Stimulated activated CD4-positive, alpha-beta T cell treated with anti-CD3 and anti-CD28 coated beads, Interleukin-15, amount 100 ng/mL, for 1 hour (primary cell): ENCODE results near the gene DMGDH.

Source experiments
- DNase-seq, 2 donors: peaks; one replicate each; pipeline ENCODE4 v3.0.0-alpha.2; 2020; ENCODE audit warnings: low read depth in 1 of 2, low spot score in 1 of 2

Gene DMGDH

GRCh38 chr5:79069488-79070349, at the start of gene DMGDH, which contains the start of gene BHMT2:
Gene DMGDH (minus strand): TSS chr5:79069674. CDS start chr5:79069620, 54 bp downstream.
Gene BHMT2 (plus strand): TSS chr5:79069767. CDS start chr5:79069783, 16 bp downstream.
- no peak for DNase-seq

- no peak for DNase-seq
Measured at GRCh38 chr5:79112703-79113058, 43.2 kb upstream of the DMGDH start.

GRCh38 chr5:79111960-79112702, 42.7 kb upstream of the DMGDH start:
- no peak for DNase-seq

GRCh38 chr5:79111387-79111959, 42.0 kb upstream of the DMGDH start, which contains the start of gene BHMT:
Gene BHMT (plus strand): TSS chr5:79111809. CDS start chr5:79111886, 77 bp downstream.
- no peak for DNase-seq

- no peak for DNase-seq
Measured at GRCh38 chr5:79109527-79110492, 40.3 kb upstream of the DMGDH start.

- no peak for DNase-seq
Measured at GRCh38 chr5:79108792-79109191, 39.3 kb upstream of the DMGDH start.

- no peak for DNase-seq
Measured at GRCh38 chr5:79108086-79108485, 38.6 kb upstream of the DMGDH start.

GRCh38 chr5:79107020-79107796, 37.7 kb upstream of the DMGDH start:
- DNase-seq = no peak

- DNase-seq = no peak
Measured at GRCh38 chr5:79105868-79106267, 36.4 kb upstream of the DMGDH start.

GRCh38 chr5:79093762-79094161, 24.3 kb upstream of the DMGDH start:
- DNase-seq = no peak

GRCh38 chr5:79091064-79091463, 21.6 kb upstream of the DMGDH start:
- DNase-seq = no peak

GRCh38 chr5:79088507-79088906, 19.0 kb upstream of the DMGDH start:
- DNase-seq = no peak

GRCh38 chr5:79086116-79086515, 16.6 kb upstream of the DMGDH start:
- no peak for DNase-seq

- no peak for DNase-seq
Measured at GRCh38 chr5:79081779-79082178, 12.3 kb upstream of the DMGDH start.

- DNase-seq = no peak
Measured at GRCh38 chr5:79080804-79081203, 11.3 kb upstream of the DMGDH start.

GRCh38 chr5:79077680-79078365, 8.3 kb upstream of the DMGDH start:
- DNase-seq = no peak

GRCh38 chr5:79076819-79077218, 7.3 kb upstream of the DMGDH start:
- no peak for DNase-seq

GRCh38 chr5:79075646-79076426, 6.4 kb upstream of the DMGDH start:
- DNase-seq = no peak

- no peak for DNase-seq
Measured at GRCh38 chr5:79074641-79075040, 5.2 kb upstream of the DMGDH start.
